Prostate gland (tissue), 2 donors: ENCODE measurements around the gene FLNC. TPM values are rescaled to one million over a fixed set of nuclear protein-coding genes. Genes with fewer than 3 reads are reported as not detected.
A peak's percentile ranks its signal among the peaks of the same experiment; 100 is the strongest.

ENCODE experiments used
- DNase-seq: peaks from one replicate; pipeline ENCODE4 v3.0.0-alpha.2; 2019; ENCODE audit warnings: low spot score
- H3K27ac ChIP-seq, 2 donors: fragments of 200-600 bp; sonication (generic); 2 replicates each; pipeline ENCODE4 v1.5.1; 2017 to 2019
- H3K27me3 ChIP-seq: fragments of 200-600 bp; sonication (generic); replicated peaks from 2 replicates; pipeline ENCODE4 v1.5.1; 2019; ENCODE audit not compliant: insufficient read depth
- H3K36me3 ChIP-seq, 2 donors: fragments of 200-600 bp; sonication (generic); 1 replicate in 1 of 2; 2 replicates in 1 of 2; pipeline versions ENCODE4 v1.5.1 to v1.8.1; 2017 to 2019
- H3K4me1 ChIP-seq: fragments of 200-600 bp; sonication (generic); replicated peaks from 2 replicates; pipeline ENCODE4 v1.5.1; 2019
- H3K4me3 ChIP-seq, 2 donors: fragments of 200-600 bp; sonication (generic); 2 replicates each; pipeline ENCODE4 v1.5.1; 2017 to 2019
- H3K9me3 ChIP-seq: fragments of 200-600 bp; sonication (generic); 2 replicates; pipeline ENCODE4 v1.5.1; 2017
- CTCF ChIP-seq, 4 experiments: fragments of 200-600 bp in 2 of 4; fragments of 450-650 bp in 2 of 4; sonication (generic) in 2 of 4; IDR thresholded peaks; 1 replicate in 3 of 4; 2 replicates in 1 of 4; pipeline ENCODE4 v1.5.1; 2016 to 2019; ENCODE audit warnings: antibody characterized with exemption in 4 of 4, mild to moderate bottlenecking in 2 of 4, moderate library complexity in 2 of 4
- POLR2A ChIP-seq: fragments of 450-650 bp; IDR thresholded peaks from one replicate; pipeline ENCODE4 v1.6.1; 2016; ENCODE audit warnings: antibody characterized with exemption, mild to moderate bottlenecking
- POLR2AphosphoS5 ChIP-seq: sonication (generic); formaldehyde crosslinking; IDR thresholded peaks from one replicate; pipeline ENCODE4 v1.6.1; 2017; ENCODE audit warnings: antibody characterized with exemption
- WGBS: methylation state at CpG from one replicate; pipeline ENCODE4 v1.1.5; 2018; 5-methylcytosine and 5-hydroxymethylcytosine counted together
- intact Hi-C: fragments of 100-400 bp; cut with DNase I; formaldehyde crosslinking; loops from one replicate; pipeline ENCODE4 v1.14.2; 2022
- total RNA-seq, 2 donors: library from RNA; depleted of rRNA; stranded (reverse); fragments of >200 nt; gene quantifications; one replicate each; pipeline ENCODE4 v1.1.0, GENCODE V29; 2016

The FLNC gene
- total RNA-seq, 2 donors from 2014 or later = 104 to 150 TPM

GRCh38 chr7:128839751-128840177, 9.6 kb downstream of the FLNC start:
- H3K4me3 ChIP-seq = no peak overlapping the region
- H3K4me1 ChIP-seq = no peaks in the 10 kb centered on the region
- DNase-seq = no peak
- 76% methylated on average over 12 of the region's 13 CpGs for WGBS
- H3K27me3 ChIP-seq = no peaks in the 10 kb centered on the region
- no peak overlapping the region for H3K27ac ChIP-seq
- no peaks in the 10 kb centered on the region for H3K9me3 ChIP-seq
- intact Hi-C loops = no loop called here
- H3K36me3 ChIP-seq = no peaks in the 10 kb centered on the region
- no peak for TF ChIP-seq CTCF (IDR thresholded peaks at IDR 0.05)
- no peak for TF ChIP-seq POLR2A
- TF ChIP-seq POLR2AphosphoS5 = no peak

GRCh38 chr7:128840326-128841170, 10.3 kb downstream of the FLNC start:
- TF ChIP-seq POLR2A (no peak), POLR2AphosphoS5 (no peak), CTCF (IDR thresholded peaks at IDR 0.05) (no peak)
- WGBS = 89% methylated on average over 17 of the region's 23 CpGs
- H3K4me3 ChIP-seq = no peak overlapping the region
- H3K9me3 ChIP-seq = no peaks in the 10 kb centered on the region
- no peak for DNase-seq
- H3K27me3 ChIP-seq = no peaks in the 10 kb centered on the region
- no peaks in the 10 kb centered on the region for H3K4me1 ChIP-seq
- H3K27ac ChIP-seq = no peak overlapping the region
- H3K36me3 ChIP-seq = no peaks in the 10 kb centered on the region
- intact Hi-C loops = no loop called here

GRCh38 chr7:128841171-128841690, 11.0 kb downstream of the FLNC start:
- intact Hi-C loops = no loop called here
- Histone ChIP-seq H3K4me1 (no peaks in the 10 kb centered on the region), H3K4me3 (no peak overlapping the region), H3K36me3 (no peaks in the 10 kb centered on the region), H3K9me3 (no peaks in the 10 kb centered on the region), H3K27me3 (no peaks in the 10 kb centered on the region), H3K27ac (no peak overlapping the region)
- DNase-seq = no peak
- no peak for TF ChIP-seq CTCF (IDR thresholded peaks at IDR 0.05)
- TF ChIP-seq POLR2A = no peak
- no peak for TF ChIP-seq POLR2AphosphoS5
- WGBS = 88% methylated on average over 17 of the region's 17 CpGs

- intact Hi-C loops = no loop called here
- no peak for DNase-seq
Measured at GRCh38 chr7:128841921-128842673, 11.9 kb downstream of the FLNC start.

More at GRCh38 chr7:128841921-128842673, 11.9 kb downstream of the FLNC start:
- 57% methylated on average over 32 of the region's 35 CpGs for WGBS
- H3K27me3 ChIP-seq = no peaks in the 10 kb centered on the region
- no peaks in the 10 kb centered on the region for H3K9me3 ChIP-seq
- TF ChIP-seq CTCF (IDR thresholded peaks at IDR 0.05) (peak in 3 of 4 experiments; percentile 33 to 55 (median 35)), POLR2A (no peak)
- H3K36me3 ChIP-seq = no peaks in the 10 kb centered on the region
- no peak overlapping the region for H3K4me3 ChIP-seq
- no peak overlapping the region for H3K27ac ChIP-seq
- H3K4me1 ChIP-seq = no peaks in the 10 kb centered on the region
